Panc1 (cell line): Measurements from ENCODE around the gene BRAT1. TPM values are rescaled to one million over a fixed set of nuclear protein-coding genes. Genes with fewer than 3 reads are reported as not detected.
A peak's percentile ranks its signal among the peaks of the same experiment; 100 is the strongest.

Source experiments
- ATAC-seq: fragments of 200-7000 bp; cut with Tn5 transposase; 2 replicates; pipeline ENCODE4 v1.9.1; 2020; ENCODE audit warnings: mild to moderate bottlenecking, moderate library complexity
- BruUV-seq: library from RNA; stranded (reverse); fragments of 400-500 nt; replicated peaks from 2 replicates; lab custom pipeline; 2021; lab: Mats Ljungman, UMichigan
- CTCF ChIA-PET: fragments of 300-600 bp; sonication (Branson Sonifier 250); formaldehyde crosslinking; loops from one replicate; lab custom pipeline; 2022; ENCODE audit warnings: antibody characterized with exemption; lab: Charles Lee
- POLR2A ChIA-PET: fragments of 300-600 bp; sonication (Branson Sonifier 250); formaldehyde crosslinking; loops from one replicate; lab custom pipeline; 2022; ENCODE audit warnings: antibody characterized with exemption; lab: Charles Lee
- DNase-seq: peaks from one replicate; pipeline ENCODE4 v3.0.0-alpha.2; 2010; ENCODE audit warnings: low read depth, low spot score
- H3K27ac ChIP-seq: 2 replicates; pipeline ENCODE4 v1.5.1; 2011; ENCODE audit warnings: mild to moderate bottlenecking, low read length, inconsistent platforms
- H3K27me3 ChIP-seq: fragments of 200-500 bp; sonication (Bioruptor generic); 2 replicates; pipeline ENCODE4 v1.6.0; 2014; ENCODE audit warnings: low read length, inconsistent platforms; ENCODE audit not compliant: control insufficient read depth, insufficient read depth
- H3K36me3 ChIP-seq: fragments of 200-500 bp; sonication (Bioruptor generic); 2 replicates; pipeline ENCODE4 v1.5.1; 2014; ENCODE audit warnings: inconsistent platforms, mild to moderate bottlenecking, low read length, moderate library complexity; ENCODE audit not compliant: control insufficient read depth, insufficient read depth
- H3K4me1 ChIP-seq: 2 replicates; pipeline ENCODE4 v1.5.1; 2011; ENCODE audit warnings: inconsistent platforms, mild to moderate bottlenecking, low read length, moderate library complexity; ENCODE audit not compliant: control insufficient read depth, insufficient read depth
- H3K4me3 ChIP-seq, 2 experiments: 2 replicates each; pipeline ENCODE4 v1.5.1; 2011 to 2012; ENCODE audit warnings: low read depth in 2 of 2, low read length in 2 of 2, mild to moderate bottlenecking in 2 of 2, inconsistent platforms in 1 of 2, moderate library complexity in 1 of 2
- H3K9me3 ChIP-seq: fragments of 200-500 bp; sonication (Bioruptor generic); 2 replicates; pipeline ENCODE4 v1.5.1; 2014; ENCODE audit warnings: low read depth, mild to moderate bottlenecking, inconsistent platforms, low read length, moderate library complexity; ENCODE audit not compliant: control insufficient read depth, insufficient read depth
- CTCF ChIP-seq: fragments of 450-650 bp; IDR thresholded peaks from 2 replicates; pipeline ENCODE4 v1.5.1; 2017; ENCODE audit warnings: mild to moderate bottlenecking
- POLR2AphosphoS5 ChIP-seq: IDR thresholded peaks from 2 replicates; pipeline ENCODE4 v1.6.1; 2012; ENCODE audit warnings: mild to moderate bottlenecking, low read depth, low read length, moderate library complexity
- REST ChIP-seq, 2 experiments: IDR thresholded peaks; 2 replicates each; pipeline ENCODE4 v1.6.1; 2011 to 2012; ENCODE audit warnings: low read depth in 2 of 2, control low read depth in 1 of 2, low read length in 1 of 2, mild to moderate bottlenecking in 1 of 2, moderate library complexity in 1 of 2; ENCODE audit not compliant: insufficient read depth in 1 of 2
- SIN3A ChIP-seq: IDR thresholded peaks from 2 replicates; pipeline ENCODE4 v1.6.1; 2012; ENCODE audit warnings: low read depth, mild to moderate bottlenecking, low read length, moderate library complexity, borderline replicate concordance; ENCODE audit not compliant: insufficient read depth
- TCF7L2 ChIP-seq: IDR thresholded peaks from 2 replicates; pipeline ENCODE4 v1.6.1; 2011; ENCODE audit warnings: mild to moderate bottlenecking, low read depth, low read length, inconsistent platforms
- in situ Hi-C: cut with HindIII; loops from 2 replicates; pipeline ENCODE4 v1.10.0; 2016; ENCODE audit warnings: low sequenced_read_pairs, low pct_unique_long_range_greater_than_20kb
- intact Hi-C: fragments of 100-400 bp; cut with micrococcal nuclease; formaldehyde crosslinking; loops from one replicate; pipeline ENCODE4 v1.10.0; 2022; ENCODE audit not compliant: unreplicated experiment
- total RNA-seq: library from RNA; stranded (reverse); gene quantifications from one replicate; pipeline ENCODE4 v1.2.1, GENCODE V29; 2021; ENCODE audit not compliant: unreplicated experiment

Gene BRAT1
- total RNA-seq, 1 experiment from 2014 or later = 76.9 TPM

GRCh38 chr7:2596464-2597272 lies 41.3 kb upstream of the BRAT1 start:
- DNase-seq = no peak
- TF ChIP-seq POLR2AphosphoS5 (no peak), TCF7L2 (no peak), SIN3A (no peak), CTCF (no peak), REST (IDR thresholded peaks at IDR 0.05; ENCODE audit: insufficient read depth in 1 of 2, low read depth in 2 of 2, low read length in 1 of 2) (no peak)
- ChIA-PET POLR2A (interaction anchor here (0.6 kb wide), 1 partner anchor 30 kb away, joined by 10 read pairs; no protein-coding TSS in a partner anchor), CTCF (interaction anchor here (0.7 kb wide), 1 partner anchor 118 kb away, joined by 3 read pairs; no protein-coding TSS in a partner anchor)
- Histone ChIP-seq H3K4me3 (no peak overlapping the region), H3K4me1 (no peaks in the 10 kb centered on the region), H3K27me3 (no peaks in the 10 kb centered on the region), H3K27ac (no peak overlapping the region), H3K9me3 (no peaks in the 10 kb centered on the region), H3K36me3 (peaks cover 4% of the 10 kb centered on the region; the same call in 1 of the 2 replicates)
- no peak for ATAC-seq
- in situ Hi-C loops = no loop called here
- TSS peak; percentile 73 for BruUV-seq
- intact Hi-C loops = no loop called here

GRCh38 chr7:2595258-2595860 lies 40.0 kb upstream of the BRAT1 start:
- BruUV-seq = no TSS peak
- Histone ChIP-seq H3K27me3 (no peaks in the 10 kb centered on the region), H3K4me1 (no peaks in the 10 kb centered on the region), H3K9me3 (no peaks in the 10 kb centered on the region), H3K27ac (no peak overlapping the region), H3K36me3 (peaks cover 4% of the 10 kb centered on the region; the same call in 1 of the 2 replicates), H3K4me3 (no peak overlapping the region)
- ChIA-PET CTCF (no interaction called here), POLR2A (interaction anchor here (0.6 kb wide), 1 partner anchor 23 kb away, joined by 3 read pairs; no protein-coding TSS in a partner anchor)
- DNase-seq (no peak), ATAC-seq (no peak)
- intact Hi-C loops (no loop called here), in situ Hi-C loops (no loop called here)
- TF ChIP-seq POLR2AphosphoS5 = no peak
- TF ChIP-seq TCF7L2 = no peak
- TF ChIP-seq REST (IDR thresholded peaks at IDR 0.05; ENCODE audit: insufficient read depth in 1 of 2, low read depth in 2 of 2, low read length in 1 of 2) = no peak
- TF ChIP-seq SIN3A = no peak
- no peak for TF ChIP-seq CTCF
